ENCODE results near the gene UBR2. TPM values are rescaled to one million over a fixed set of nuclear protein-coding genes. Genes with fewer than 3 reads are reported as not detected.

UBR2 gene
- total RNA-seq, 2 experiments from 2014 or later, result 23.1 to 23.5 TPM

GRCh38 chr6:42674780-42675179, 111.0 kb downstream of the UBR2 start:
- H3K9me3 Mint-ChIP-seq, result no peaks in the 10 kb centered on the region
- intact Hi-C loops (cut with micrococcal nuclease), result no loop called here
- DNase-seq, result no peak
- H3K36me3 Mint-ChIP-seq (ENCODE audit: low read depth), result peaks cover 40% of the 10 kb centered on the region
- no peak overlapping the region for H3K27ac Mint-ChIP-seq
- H3K4me3 Mint-ChIP-seq, result no peak overlapping the region
- CTCF ChIA-PET, result interaction anchor here (0.5 to 1.3 kb wide), 5 partner anchors 13 to 411 kb away, joined by 3 to 4 read pairs (median 3); no protein-coding TSS in a partner anchor
- H3K4me1 Mint-ChIP-seq (ENCODE audit: low read depth), result peaks cover 7% of the 10 kb centered on the region
- H3K27me3 Mint-ChIP-seq (ENCODE audit: low read depth), result no peaks in the 10 kb centered on the region

- intact Hi-C loops (cut with micrococcal nuclease), result no loop called here
- H3K4me3 Mint-ChIP-seq, result no peak overlapping the region
- peaks cover 45% of the 10 kb centered on the region for H3K36me3 Mint-ChIP-seq (ENCODE audit: low read depth)
- CTCF ChIA-PET, result interaction anchor here (0.6 to 1.1 kb wide), 3 partner anchors 46 to 115 kb away, joined by 3 to 4 read pairs (median 3); partner anchors contain the start of gene UBR2
- H3K9me3 Mint-ChIP-seq, result no peaks in the 10 kb centered on the region
- no peaks in the 10 kb centered on the region for H3K27me3 Mint-ChIP-seq (ENCODE audit: low read depth)
- no peak overlapping the region for H3K27ac Mint-ChIP-seq
- no peaks in the 10 kb centered on the region for H3K4me1 Mint-ChIP-seq (ENCODE audit: low read depth)
- DNase-seq, result no peak
Observed at GRCh38 chr6:42679358-42679757, 115.5 kb downstream of the UBR2 start.

GRCh38 chr6:42688281-42688680, 124.5 kb downstream of the UBR2 start:
- no peak for DNase-seq
- intact Hi-C loops (cut with micrococcal nuclease), result no loop called here
- Mint-ChIP-seq H3K9me3 (no peaks in the 10 kb centered on the region), H3K4me3 (no peak overlapping the region), H3K27me3 (ENCODE audit: low read depth) (no peaks in the 10 kb centered on the region), H3K4me1 (ENCODE audit: low read depth) (peaks cover 28% of the 10 kb centered on the region), H3K27ac (no peak overlapping the region), H3K36me3 (ENCODE audit: low read depth) (peaks cover 45% of the 10 kb centered on the region)
- CTCF ChIA-PET, result interaction anchor here (0.9 to 1.2 kb wide), 3 partner anchors 8 to 141 kb away, joined by 3 to 4 read pairs (median 4); no protein-coding TSS in a partner anchor

GRCh38 chr6:42689371-42689770, 125.5 kb downstream of the UBR2 start:
- H3K9me3 Mint-ChIP-seq, result no peaks in the 10 kb centered on the region
- DNase-seq, result no peak
- no peaks in the 10 kb centered on the region for H3K27me3 Mint-ChIP-seq (ENCODE audit: low read depth)
- peaks cover 38% of the 10 kb centered on the region for H3K4me1 Mint-ChIP-seq (ENCODE audit: low read depth)
- no peak overlapping the region for H3K4me3 Mint-ChIP-seq
- intact Hi-C loops (cut with micrococcal nuclease), result no loop called here
- CTCF ChIA-PET, result interaction anchor here (1.2 to 1.4 kb wide), 2 partner anchors 142 to 211 kb away, joined by 3 to 4 read pairs; no protein-coding TSS in a partner anchor
- H3K27ac Mint-ChIP-seq, result no peak overlapping the region
- H3K36me3 Mint-ChIP-seq (ENCODE audit: low read depth), result peaks cover 37% of the 10 kb centered on the region

GRCh38 chr6:42690151-42690702, 126.4 kb downstream of the UBR2 start:
- no peak overlapping the region for H3K4me3 Mint-ChIP-seq
- DNase-seq, result no peak
- peaks cover 30% of the 10 kb centered on the region for H3K36me3 Mint-ChIP-seq (ENCODE audit: low read depth)
- CTCF ChIA-PET, result interaction anchor here (1.2 to 1.4 kb wide), 3 partner anchors 13 to 454 kb away, joined by 3 to 4 read pairs (median 3); no protein-coding TSS in a partner anchor
- H3K9me3 Mint-ChIP-seq, result no peaks in the 10 kb centered on the region
- H3K27me3 Mint-ChIP-seq (ENCODE audit: low read depth), result no peaks in the 10 kb centered on the region
- H3K4me1 Mint-ChIP-seq (ENCODE audit: low read depth), result peaks cover 38% of the 10 kb centered on the region
- peak overlapping the region; percentile 76 for H3K27ac Mint-ChIP-seq
- intact Hi-C loops (cut with micrococcal nuclease), result loop anchor here (2.0 kb wide), 1 partner anchor 37 kb away; no protein-coding TSS in a partner anchor

- H3K4me1 Mint-ChIP-seq (ENCODE audit: low read depth), result peaks cover 38% of the 10 kb centered on the region
- intact Hi-C loops (cut with micrococcal nuclease), result loop anchor here (2.0 kb wide), 1 partner anchor 36 kb away; no protein-coding TSS in a partner anchor
- peak overlapping the region; percentile 76 for H3K27ac Mint-ChIP-seq
- peak; percentile 22 for DNase-seq
- H3K36me3 Mint-ChIP-seq (ENCODE audit: low read depth), result peaks cover 28% of the 10 kb centered on the region
- H3K4me3 Mint-ChIP-seq, result no peak overlapping the region
- CTCF ChIA-PET, result interaction anchor here (0.6 to 1.2 kb wide), 3 partner anchors 12 to 453 kb away, joined by 3 to 4 read pairs (median 3); no protein-coding TSS in a partner anchor
- no peaks in the 10 kb centered on the region for H3K27me3 Mint-ChIP-seq (ENCODE audit: low read depth)
- H3K9me3 Mint-ChIP-seq, result no peaks in the 10 kb centered on the region
Observed at GRCh38 chr6:42690872-42691271, 127.0 kb downstream of the UBR2 start.

- H3K27me3 Mint-ChIP-seq (ENCODE audit: low read depth), result no peaks in the 10 kb centered on the region
- no peaks in the 10 kb centered on the region for H3K9me3 Mint-ChIP-seq
- intact Hi-C loops (cut with micrococcal nuclease), result no loop called here
- peaks cover 38% of the 10 kb centered on the region for H3K4me1 Mint-ChIP-seq (ENCODE audit: low read depth)
- H3K36me3 Mint-ChIP-seq (ENCODE audit: low read depth), result peaks cover 19% of the 10 kb centered on the region
- peak overlapping the region; percentile 44 for H3K27ac Mint-ChIP-seq
- H3K4me3 Mint-ChIP-seq, result no peak overlapping the region
- DNase-seq, result peak; percentile 27
- CTCF ChIA-PET, result interaction anchor here (0.6 to 2.2 kb wide), 11 partner anchors 10 to 208 kb away, joined by 3 to 11 read pairs (median 5); no protein-coding TSS in a partner anchor
Observed at GRCh38 chr6:42692137-42692911, 128.5 kb downstream of the UBR2 start.

- H3K27me3 Mint-ChIP-seq (ENCODE audit: low read depth), result no peaks in the 10 kb centered on the region
Observed at GRCh38 chr6:42693725-42694323, 130.0 kb downstream of the UBR2 start.

GRCh38 chr6:42694586-42694985, 130.8 kb downstream of the UBR2 start:
- Mint-ChIP-seq H3K4me1 (ENCODE audit: low read depth) (peaks cover 36% of the 10 kb centered on the region), H3K27ac (no peak overlapping the region), H3K4me3 (no peak overlapping the region), H3K36me3 (ENCODE audit: low read depth) (peaks cover 9% of the 10 kb centered on the region), H3K9me3 (no peaks in the 10 kb centered on the region), H3K27me3 (ENCODE audit: low read depth) (no peaks in the 10 kb centered on the region)
- intact Hi-C loops (cut with micrococcal nuclease), result no loop called here
- DNase-seq, result no peak
- CTCF ChIA-PET, result interaction anchor here (0.9 to 1.5 kb wide), 4 partner anchors 20 to 202 kb away, joined by 3 to 4 read pairs (median 3); no protein-coding TSS in a partner anchor

More at GRCh38 chr6:42693725-42694323, 130.0 kb downstream of the UBR2 start:
- Mint-ChIP-seq H3K27ac (peak overlapping the region; percentile 61), H3K4me3 (no peak overlapping the region), H3K36me3 (ENCODE audit: low read depth) (peaks cover 9% of the 10 kb centered on the region), H3K4me1 (ENCODE audit: low read depth) (peaks cover 38% of the 10 kb centered on the region), H3K9me3 (no peaks in the 10 kb centered on the region)
- no peak for DNase-seq
- CTCF ChIA-PET, result interaction anchor here (1.0 to 2.2 kb wide), 8 partner anchors 9 to 207 kb away, joined by 3 to 11 read pairs (median 5); no protein-coding TSS in a partner anchor
- intact Hi-C loops (cut with micrococcal nuclease), result no loop called here

- peaks cover 4% of the 10 kb centered on the region for H3K36me3 Mint-ChIP-seq (ENCODE audit: low read depth)
- CTCF ChIA-PET, result interaction anchor here (1.3 to 1.4 kb wide), 2 partner anchors 9 to 29 kb away, joined by 3 to 4 read pairs; no protein-coding TSS in a partner anchor
- H3K4me1 Mint-ChIP-seq (ENCODE audit: low read depth), result peaks cover 21% of the 10 kb centered on the region
Observed at GRCh38 chr6:42696526-42697267, 132.9 kb downstream of the UBR2 start.

GRCh38 chr6:42697268-42697655, 133.4 kb downstream of the UBR2 start:
- intact Hi-C loops (cut with micrococcal nuclease), result no loop called here
- Mint-ChIP-seq H3K4me1 (ENCODE audit: low read depth) (peaks cover 20% of the 10 kb centered on the region), H3K36me3 (ENCODE audit: low read depth) (peaks cover 2% of the 10 kb centered on the region), H3K4me3 (no peak overlapping the region), H3K27me3 (ENCODE audit: low read depth) (no peaks in the 10 kb centered on the region), H3K27ac (no peak overlapping the region), H3K9me3 (no peaks in the 10 kb centered on the region)
- CTCF ChIA-PET, result interaction anchor here (1.3 to 1.4 kb wide), 2 partner anchors 9 to 29 kb away, joined by 3 to 4 read pairs; no protein-coding TSS in a partner anchor
- no peak for DNase-seq

More at GRCh38 chr6:42696526-42697267, 132.9 kb downstream of the UBR2 start:
- Mint-ChIP-seq H3K27ac (no peak overlapping the region), H3K4me3 (no peak overlapping the region), H3K27me3 (ENCODE audit: low read depth) (no peaks in the 10 kb centered on the region), H3K9me3 (no peaks in the 10 kb centered on the region)
- intact Hi-C loops (cut with micrococcal nuclease), result no loop called here
- no peak for DNase-seq

Measured in activated naive CD4-positive, alpha-beta T cell treated with anti-CD3 and anti-CD28 coated beads for 36 hours (primary cell).